ENCODE data around the gene UBE2H. TPM values are rescaled to one million over a fixed set of nuclear protein-coding genes. Genes with fewer than 3 reads are reported as not detected.

Gene UBE2H
- total RNA-seq, 1 donor from 2014 or later, result 73.8 TPM

Small RNA genes within 50 kb of the gene (small RNA-seq; reads per million reads assigned to genes)
- not detected for gene RF00019

Other genes with a start within 250 kb of the UBE2H start
- gene ZC3HC1, start 98.4 kb upstream of the UBE2H start, total RNA-seq, result 16.3 TPM
- gene KLHDC10, start 117.6 kb upstream of the UBE2H start, total RNA-seq, result 99.1 TPM

Data from frontal cortex (tissue), 1 donor.